Neuronal stem cell (in vitro differentiated cells): ENCODE results near the gene NTN5.

Experiments
- DNase-seq: peaks from one replicate; pipeline ENCODE4 v3.0.0-alpha.2; 2013; ENCODE audit warnings: low spot score
- H2AFZ ChIP-seq: one replicate; pipeline ENCODE4 v1.6.1; 2013; ENCODE audit warnings: mild to moderate bottlenecking, low read length, inconsistent platforms
- H2AK5ac ChIP-seq: 2 replicates; pipeline ENCODE4 v1.6.1; 2013; ENCODE audit warnings: low read depth, mild to moderate bottlenecking, inconsistent platforms, low read length, moderate library complexity, mixed read lengths
- H2BK120ac ChIP-seq: 2 replicates; pipeline ENCODE4 v1.6.1; 2013; ENCODE audit warnings: low read depth, mild to moderate bottlenecking, inconsistent platforms, low read length, moderate library complexity, mixed read lengths
- H2BK12ac ChIP-seq: one replicate; pipeline ENCODE4 v1.6.1; 2013; ENCODE audit warnings: low read length, inconsistent platforms
- H2BK15ac ChIP-seq: 2 replicates; pipeline ENCODE4 v1.6.1; 2013; ENCODE audit warnings: mild to moderate bottlenecking, low read length, inconsistent platforms, mixed read lengths
- H2BK5ac ChIP-seq: one replicate; pipeline ENCODE4 v1.6.1; 2013; ENCODE audit warnings: inconsistent platforms, mild to moderate bottlenecking, low read length, moderate library complexity
- H3K14ac ChIP-seq: one replicate; pipeline ENCODE4 v1.6.1; 2013; ENCODE audit warnings: low read length, inconsistent platforms
- H3K18ac ChIP-seq: 2 replicates; pipeline ENCODE4 v1.6.1; 2013; ENCODE audit warnings: low read length, inconsistent platforms
- H3K23ac ChIP-seq: 2 replicates; pipeline ENCODE4 v1.6.1; 2013; ENCODE audit warnings: low read depth, mild to moderate bottlenecking, mixed read lengths, low read length, inconsistent platforms; ENCODE audit not compliant: poor library complexity
- H3K27ac ChIP-seq: replicated peaks from 3 replicates; pipeline ENCODE4 v1.5.1; 2013; ENCODE audit warnings: low read length, inconsistent platforms
- H3K27me3 ChIP-seq, 3 experiments: 2 replicates each; pipeline ENCODE4 v1.6.1; 2013; ENCODE audit warnings: low read length in 3 of 3, mild to moderate bottlenecking in 2 of 3, inconsistent platforms in 1 of 3, low read depth in 1 of 3, mixed read lengths in 1 of 3, moderate library complexity in 1 of 3; ENCODE audit not compliant: control insufficient read depth in 3 of 3, insufficient read depth in 3 of 3
- H3K36me3 ChIP-seq, 2 donors: replicated peaks in 1 of 2; 2 replicates each; pipeline ENCODE4 v1.6.1; 2013; ENCODE audit warnings: low read length in 2 of 2; ENCODE audit not compliant: control insufficient read depth in 2 of 2, insufficient read depth in 2 of 2
- H3K4ac ChIP-seq: 2 replicates; pipeline ENCODE4 v1.6.1; 2013; ENCODE audit warnings: inconsistent platforms, mild to moderate bottlenecking, low read length, moderate library complexity
- H3K4me1 ChIP-seq, 2 donors: 1 replicate in 1 of 2; 2 replicates in 1 of 2; pipeline ENCODE4 v1.6.1; 2013; ENCODE audit warnings: low read length in 2 of 2, low read depth in 1 of 2; ENCODE audit not compliant: control insufficient read depth in 2 of 2, insufficient read depth in 1 of 2
- H3K4me2 ChIP-seq: one replicate; pipeline ENCODE4 v1.6.1; 2013; ENCODE audit warnings: mild to moderate bottlenecking, low read length, inconsistent platforms; ENCODE audit not compliant: insufficient read depth, poor library complexity, severe bottlenecking
- H3K4me3 ChIP-seq, 2 donors: 2 replicates each; pipeline ENCODE4 v1.5.1; 2013; ENCODE audit warnings: low read length in 2 of 2, mild to moderate bottlenecking in 2 of 2, inconsistent platforms in 1 of 2, moderate library complexity in 1 of 2
- H3K79me1 ChIP-seq: one replicate; pipeline ENCODE4 v1.6.1; 2013; ENCODE audit warnings: low read depth, mild to moderate bottlenecking, inconsistent platforms, low read length, moderate library complexity
- H3K9ac ChIP-seq: one replicate; pipeline ENCODE4 v1.6.1; 2013; ENCODE audit warnings: mild to moderate bottlenecking, low read depth, low read length, inconsistent platforms; ENCODE audit not compliant: poor library complexity
- H3K9me3 ChIP-seq, 2 donors: replicated peaks in 1 of 2; 2 replicates each; pipeline versions ENCODE3 to v1.6.1; 2013; ENCODE audit warnings: low read length in 2 of 2, mild to moderate bottlenecking in 2 of 2, inconsistent platforms in 1 of 2, low read depth in 1 of 2, mixed read lengths in 1 of 2, moderate library complexity in 1 of 2; ENCODE audit not compliant: control insufficient read depth in 2 of 2, insufficient read depth in 1 of 2
- H4K8ac ChIP-seq: one replicate; pipeline ENCODE4 v1.6.1; 2013; ENCODE audit warnings: low read depth, mild to moderate bottlenecking, inconsistent platforms, low read length, moderate library complexity
- H4K91ac ChIP-seq: one replicate; pipeline ENCODE4 v1.6.1; 2013; ENCODE audit warnings: low read length, low read depth, mild to moderate bottlenecking, inconsistent platforms; ENCODE audit not compliant: poor library complexity
- WGBS, 2 donors: extraction: QIAGEN DNeasy Blood & Tissue Kit; methylation state at CpG; one replicate each; pipeline ENCODE4 v1.1.7; 2013; ENCODE audit warnings: missing lambda C conversion rate in 2 of 2, mixed read lengths in 1 of 2; ENCODE audit not compliant: insufficient read length in 2 of 2, insufficient replicate concordance in 1 of 2; ENCODE audit errors: extremely low coverage in 2 of 2; 5-methylcytosine and 5-hydroxymethylcytosine counted together

NTN5 gene

DNA sequence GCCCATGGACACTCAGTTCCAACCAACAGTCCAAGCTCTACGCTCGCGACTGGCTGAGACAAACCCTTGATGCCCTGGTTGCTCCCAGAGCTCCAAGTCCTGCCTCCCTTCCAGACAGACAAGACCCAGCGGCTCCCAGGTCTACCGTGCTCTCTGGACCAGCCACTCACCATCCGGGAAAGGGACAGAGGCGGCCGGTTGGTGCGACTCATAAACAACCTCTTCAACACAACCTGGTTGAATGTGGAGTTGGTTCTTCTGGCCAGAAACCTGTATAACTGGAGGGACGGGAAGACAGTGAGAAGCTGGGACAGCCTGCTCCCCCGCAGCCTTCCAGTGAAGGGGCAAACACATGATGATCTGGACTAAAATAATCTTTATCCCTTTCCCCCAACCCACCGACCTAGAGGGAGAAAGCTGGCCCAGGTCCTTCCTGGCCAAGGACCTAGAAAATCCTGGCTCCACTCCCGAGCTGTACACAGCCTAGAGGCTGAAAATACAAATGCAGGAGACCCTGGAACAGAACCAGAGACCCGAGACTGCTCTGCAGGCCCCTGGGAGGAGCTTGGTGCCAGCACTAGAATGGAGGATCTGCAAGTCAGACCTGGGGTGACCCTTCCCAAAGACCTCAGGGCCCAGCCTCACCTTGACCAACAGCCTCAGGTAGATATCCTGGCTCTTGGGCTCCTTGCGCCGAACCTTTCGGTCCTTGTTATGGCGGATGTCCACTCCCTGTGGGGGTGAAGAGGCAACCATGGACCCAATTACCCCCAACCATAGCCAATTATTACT, 55.5 kb downstream of the NTN5 start:
- H2AFZ ChIP-seq, result no peak overlapping the region
- no peak overlapping the region for H3K14ac ChIP-seq
- no peak overlapping the region for H3K4ac ChIP-seq
- WGBS, 2 donors, result no CpG with 5 or more reads among the region's 18 CpGs
- H3K23ac ChIP-seq, result no peak overlapping the region
- no peaks in the 10 kb centered on the region for H3K9me3 ChIP-seq
- H2BK12ac ChIP-seq, result no peak overlapping the region
- H3K27me3 ChIP-seq, result no peaks in the 10 kb centered on the region
- no peak overlapping the region for H3K27ac ChIP-seq
- peak overlapping the region; percentile 83 for H3K4me2 ChIP-seq
- peak overlapping the region; percentile 17 for H3K9ac ChIP-seq
- H2BK15ac ChIP-seq, result no peak overlapping the region
- H3K4me1 ChIP-seq, result peaks cover 8 to 27% of the 10 kb centered on the region in 2 donors
- H2BK5ac ChIP-seq, result peak overlapping the region; percentile 32
- H4K8ac ChIP-seq, result no peak overlapping the region
- H3K4me3 ChIP-seq, result peak overlapping the region; percentile 58 to 80
- H3K79me1 ChIP-seq, result peaks cover 12% of the 10 kb centered on the region
- peaks cover 27 to 35% of the 10 kb centered on the region in 2 donors for H3K36me3 ChIP-seq
- H2BK120ac ChIP-seq, result no peak overlapping the region
- DNase-seq, result no peak
- H3K18ac ChIP-seq, result no peak overlapping the region
- no peak overlapping the region for H4K91ac ChIP-seq
- H2AK5ac ChIP-seq, result no peak overlapping the region

DNA sequence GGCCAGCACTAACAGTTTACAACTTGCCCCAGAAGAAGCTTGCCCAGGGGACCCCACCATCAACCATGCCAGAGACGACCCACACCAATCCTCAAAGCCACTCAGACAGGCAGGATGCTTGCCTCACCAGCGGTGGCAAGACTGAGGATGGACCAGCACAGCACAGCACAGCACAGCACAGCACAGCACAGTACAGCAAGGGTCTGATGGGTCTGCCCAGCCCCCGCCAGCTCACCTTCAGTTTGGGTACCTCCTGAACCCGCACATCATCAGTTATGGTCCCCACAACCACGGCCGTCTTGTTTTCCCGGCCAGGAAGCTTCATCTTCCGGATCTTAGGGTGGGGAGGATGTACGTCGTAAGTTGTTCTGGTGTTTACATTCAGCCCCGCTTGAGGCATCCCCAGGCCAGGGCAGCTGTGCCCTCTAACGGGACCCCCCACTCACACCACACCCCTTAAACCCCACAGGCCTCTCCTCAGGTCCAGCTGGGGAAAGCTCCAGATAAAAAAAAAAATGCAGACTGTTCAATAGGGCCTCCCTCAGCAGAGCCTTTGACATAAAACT, 56.2 kb downstream of the NTN5 start:
- H2BK12ac ChIP-seq, result no peak overlapping the region
- H3K4me3 ChIP-seq, result peak overlapping the region in 1 of 2 donors; percentile 27
- no peak overlapping the region for H3K27ac ChIP-seq
- H3K27me3 ChIP-seq, result no peaks in the 10 kb centered on the region
- H3K18ac ChIP-seq, result no peak overlapping the region
- no peak overlapping the region for H3K14ac ChIP-seq
- H3K23ac ChIP-seq, result no peak overlapping the region
- H2BK5ac ChIP-seq, result peak overlapping the region; percentile 84
- no peak overlapping the region for H2BK15ac ChIP-seq
- H2AFZ ChIP-seq, result no peak overlapping the region
- H2AK5ac ChIP-seq, result no peak overlapping the region
- H4K91ac ChIP-seq, result no peak overlapping the region
- peaks cover 12% of the 10 kb centered on the region for H3K79me1 ChIP-seq
- WGBS, 2 donors, result no CpG with 5 or more reads among the region's 12 CpGs
- H3K9ac ChIP-seq, result no peak overlapping the region
- H4K8ac ChIP-seq, result no peak overlapping the region
- no peaks in the 10 kb centered on the region for H3K9me3 ChIP-seq
- peaks cover 8 to 27% of the 10 kb centered on the region in 2 donors for H3K4me1 ChIP-seq
- DNase-seq, result no peak
- H3K4me2 ChIP-seq, result no peak overlapping the region
- H2BK120ac ChIP-seq, result no peak overlapping the region
- H3K36me3 ChIP-seq, result peaks cover 27 to 34% of the 10 kb centered on the region in 2 donors
- H3K4ac ChIP-seq, result no peak overlapping the region

GRCh38 chr19:48616041-48616436, 56.8 kb downstream of the NTN5 start:
- H4K91ac ChIP-seq, result no peak overlapping the region

More at GRCh38 chr19:48616041-48616436, 56.8 kb downstream of the NTN5 start:
- no CpG with 5 or more reads among the region's 16 CpGs for WGBS, 2 donors
- Histone ChIP-seq H2BK12ac (no peak overlapping the region), H3K36me3 (peaks cover 27 to 34% of the 10 kb centered on the region in 2 donors), H2BK5ac (peak overlapping the region; percentile 84), H3K27ac (no peak overlapping the region), H3K4me3 (no peak overlapping the region), H2BK120ac (no peak overlapping the region), H3K23ac (peak overlapping the region; percentile 67), H3K9ac (peak overlapping the region; percentile 72), H2BK15ac (no peak overlapping the region), H2AK5ac (no peak overlapping the region), H3K4me2 (no peak overlapping the region), H3K27me3 (no peaks in the 10 kb centered on the region), H3K9me3 (no peaks in the 10 kb centered on the region), H3K4ac (no peak overlapping the region), H3K79me1 (peaks cover 12% of the 10 kb centered on the region), H3K14ac (no peak overlapping the region), H2AFZ (no peak overlapping the region), H3K4me1 (peaks cover 8 to 27% of the 10 kb centered on the region in 2 donors), H3K18ac (no peak overlapping the region), H4K8ac (no peak overlapping the region)
- DNase-seq, result no peak
